OCI-LY3 (cell line): Measurements from ENCODE around the gene ARID4A.

Experiments used
- H2AFZ ChIP-seq: fragments of 200-600, 300-600 bp; shearing (Covaris generic); 2 replicates; pipeline ENCODE4 v1.6.0; 2014; ENCODE audit warnings: antibody characterized with exemption, low read depth, low read length
- H3K27ac ChIP-seq: fragments of 200-600, 300-600 bp; sonication (generic); 2 replicates; pipeline ENCODE4 v1.5.1; 2014; ENCODE audit warnings: mild to moderate bottlenecking, low read length, moderate library complexity, mixed read lengths
- H3K27me3 ChIP-seq: fragments of 200-600, 300-600 bp; sonication (generic); 2 replicates; pipeline ENCODE4 v1.6.1; 2014; ENCODE audit warnings: low read depth, low read length, mixed read lengths
- H3K36me3 ChIP-seq: fragments of 200-600, 300-600 bp; sonication (generic); replicated peaks from 2 replicates; pipeline ENCODE3; 2014; ENCODE audit warnings: low read depth, low read length, mixed read lengths
- H3K4me1 ChIP-seq: fragments of 300-600, 200-600 bp; sonication (generic); 2 replicates; pipeline ENCODE4 v1.6.1; 2014; ENCODE audit warnings: low read length, mixed read lengths
- H3K4me2 ChIP-seq: fragments of 200-600, 300-600 bp; sonication (generic); 2 replicates; pipeline ENCODE4 v1.6.1; 2014; ENCODE audit warnings: low read length, mixed read lengths
- H3K4me3 ChIP-seq: fragments of 300-600, 200-600 bp; sonication (generic); 2 replicates; pipeline ENCODE4 v1.5.1; 2014; ENCODE audit warnings: antibody characterized with exemption, mild to moderate bottlenecking, low read length, moderate library complexity
- H3K79me2 ChIP-seq: fragments of 300-600, 200-600 bp; shearing (Covaris generic); 2 replicates; pipeline ENCODE4 v1.6.1; 2014; ENCODE audit warnings: mild to moderate bottlenecking, low read length, mixed read lengths
- H3K9ac ChIP-seq: fragments of 300-600, 200-600 bp; shearing (Covaris generic); 2 replicates; pipeline ENCODE4 v1.6.0; 2014; ENCODE audit warnings: mild to moderate bottlenecking, low read length, moderate library complexity
- H3K9me3 ChIP-seq: fragments of 200-600, 300-600 bp; shearing (Covaris generic); 2 replicates; pipeline ENCODE4 v1.6.1; 2014; ENCODE audit warnings: low read length, mixed read lengths; ENCODE audit not compliant: insufficient read depth
- H4K20me1 ChIP-seq: fragments of 200-600, 300-600 bp; sonication (generic); 2 replicates; pipeline ENCODE4 v1.6.1; 2016; ENCODE audit warnings: low read length, mixed read lengths; ENCODE audit not compliant: insufficient read depth
- EZH2phosphoT487 ChIP-seq: fragments of 200-600 bp; shearing (Covaris generic); IDR thresholded peaks from 2 replicates; pipeline ENCODE4 v1.6.1; 2018; ENCODE audit warnings: antibody characterized with exemption, mixed run types, low read depth
- TF ChIP-seq, protein P1 (sequence below): fragments of 200-600, 300-600 bp; sonication (generic); IDR thresholded peaks from 2 replicates; pipeline ENCODE4 v1.5.1; 2014; ENCODE audit warnings: antibody characterized with exemption, low read length, low read depth

ARID4A gene

GRCh38 chr14:58287607-58288042, 10.7 kb upstream of the ARID4A start:
- Histone ChIP-seq H3K79me2 (peaks cover 96% of the 10 kb centered on the region), H4K20me1 (peaks cover 3% of the 10 kb centered on the region; the same call in 1 of the 2 replicates), H3K4me1 (peaks cover 8% of the 10 kb centered on the region), H3K27ac (no peak overlapping the region), H3K27me3 (no peaks in the 10 kb centered on the region), H3K9me3 (no peaks in the 10 kb centered on the region), H3K4me2 (no peak overlapping the region), H3K4me3 (no peak overlapping the region), H3K9ac (no peak overlapping the region), H2AFZ (no peak overlapping the region), H3K36me3 (peaks cover 58% of the 10 kb centered on the region)
- TF ChIP-seq, protein P1, sequence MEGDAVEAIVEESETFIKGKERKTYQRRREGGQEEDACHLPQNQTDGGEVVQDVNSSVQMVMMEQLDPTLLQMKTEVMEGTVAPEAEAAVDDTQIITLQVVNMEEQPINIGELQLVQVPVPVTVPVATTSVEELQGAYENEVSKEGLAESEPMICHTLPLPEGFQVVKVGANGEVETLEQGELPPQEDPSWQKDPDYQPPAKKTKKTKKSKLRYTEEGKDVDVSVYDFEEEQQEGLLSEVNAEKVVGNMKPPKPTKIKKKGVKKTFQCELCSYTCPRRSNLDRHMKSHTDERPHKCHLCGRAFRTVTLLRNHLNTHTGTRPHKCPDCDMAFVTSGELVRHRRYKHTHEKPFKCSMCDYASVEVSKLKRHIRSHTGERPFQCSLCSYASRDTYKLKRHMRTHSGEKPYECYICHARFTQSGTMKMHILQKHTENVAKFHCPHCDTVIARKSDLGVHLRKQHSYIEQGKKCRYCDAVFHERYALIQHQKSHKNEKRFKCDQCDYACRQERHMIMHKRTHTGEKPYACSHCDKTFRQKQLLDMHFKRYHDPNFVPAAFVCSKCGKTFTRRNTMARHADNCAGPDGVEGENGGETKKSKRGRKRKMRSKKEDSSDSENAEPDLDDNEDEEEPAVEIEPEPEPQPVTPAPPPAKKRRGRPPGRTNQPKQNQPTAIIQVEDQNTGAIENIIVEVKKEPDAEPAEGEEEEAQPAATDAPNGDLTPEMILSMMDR, result no peak
- TF ChIP-seq EZH2phosphoT487, result no peak

DNA sequence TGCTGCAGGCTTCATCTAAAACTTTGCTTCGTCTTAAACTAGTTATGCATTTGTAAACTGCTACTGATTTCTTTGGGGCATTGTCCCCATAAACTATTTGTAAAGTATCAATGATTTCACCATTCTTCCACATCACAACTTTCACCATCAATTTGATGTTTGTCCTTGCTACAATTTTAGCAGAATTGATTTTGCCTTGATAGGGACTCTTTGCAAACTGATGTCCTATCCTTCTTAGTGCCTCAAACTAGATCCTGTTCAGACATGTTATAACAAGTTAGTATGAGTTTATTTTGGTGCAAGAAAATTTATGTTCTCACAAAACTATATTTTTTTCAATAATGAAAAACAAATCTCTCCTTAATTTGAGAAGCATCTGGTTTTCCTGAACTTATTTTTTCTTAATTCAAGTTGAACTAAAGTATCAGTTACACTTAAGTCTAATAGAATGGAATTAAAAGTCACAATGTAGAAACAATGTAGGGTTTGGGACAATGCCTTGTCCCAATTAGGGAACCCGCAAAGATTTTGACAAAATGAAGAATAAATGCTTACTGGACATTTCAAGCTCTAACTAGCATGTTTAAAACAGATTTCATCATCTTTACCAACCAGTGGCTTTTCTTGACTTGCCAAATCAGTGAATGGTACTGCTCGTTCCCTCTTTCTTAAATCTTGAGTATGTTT, 10.1 kb upstream of the ARID4A start:
- Histone ChIP-seq H3K9ac (no peak overlapping the region), H3K4me3 (no peak overlapping the region), H3K79me2 (peaks cover 96% of the 10 kb centered on the region), H3K27me3 (no peaks in the 10 kb centered on the region), H3K36me3 (peaks cover 54% of the 10 kb centered on the region), H2AFZ (no peak overlapping the region), H4K20me1 (peaks cover 3% of the 10 kb centered on the region; the same call in 1 of the 2 replicates), H3K4me1 (peaks cover 2% of the 10 kb centered on the region), H3K27ac (no peak overlapping the region), H3K9me3 (no peaks in the 10 kb centered on the region), H3K4me2 (no peak overlapping the region)
- no peak for TF ChIP-seq EZH2phosphoT487
- TF ChIP-seq, protein P1, result no peak

- H3K79me2 ChIP-seq, result peaks cover 100% of the 10 kb centered on the region
- H3K4me3 ChIP-seq, result no peak overlapping the region
- peaks cover 13% of the 10 kb centered on the region for H4K20me1 ChIP-seq
- H3K4me1 ChIP-seq, result peaks cover 3% of the 10 kb centered on the region
- H3K36me3 ChIP-seq, result peaks cover 53% of the 10 kb centered on the region
- H3K27me3 ChIP-seq, result no peaks in the 10 kb centered on the region
- TF ChIP-seq, protein P1, result no peak
- TF ChIP-seq EZH2phosphoT487, result no peak
- H3K27ac ChIP-seq, result no peak overlapping the region
- no peak overlapping the region for H3K9ac ChIP-seq
- H3K4me2 ChIP-seq, result no peak overlapping the region
- H2AFZ ChIP-seq, result no peak overlapping the region
- H3K9me3 ChIP-seq, result no peaks in the 10 kb centered on the region
These were observed 6.7 kb upstream of the ARID4A start for GRCh38 chr14:58291646-58292045.

- H3K27ac ChIP-seq, result no peak overlapping the region
- H3K4me3 ChIP-seq, result no peak overlapping the region
- no peak overlapping the region for H3K9ac ChIP-seq
- no peak overlapping the region for H2AFZ ChIP-seq
- H3K4me2 ChIP-seq, result no peak overlapping the region
- peaks cover 49% of the 10 kb centered on the region for H3K36me3 ChIP-seq
- no peaks in the 10 kb centered on the region for H3K27me3 ChIP-seq
- peaks cover 18% of the 10 kb centered on the region for H4K20me1 ChIP-seq
- H3K4me1 ChIP-seq, result peaks cover 4% of the 10 kb centered on the region
- no peak for TF ChIP-seq EZH2phosphoT487
- TF ChIP-seq, protein P1, result no peak
- H3K9me3 ChIP-seq, result no peaks in the 10 kb centered on the region
- peaks cover 100% of the 10 kb centered on the region for H3K79me2 ChIP-seq
These were observed 6.2 kb upstream of the ARID4A start for GRCh38 chr14:58292187-58292586.
